Measurements from ENCODE around the gene SMPDL3B.

The SMPDL3B gene

GRCh38 chr1:27967106-27967883, 32.5 kb downstream of the SMPDL3B start:
- TF ChIP-seq CTCF (conservative IDR thresholded peaks at IDR 0.05; ENCODE audit: control insufficient read depth, insufficient read depth, low read depth, low read length) = no peak
- DNase-seq (ENCODE audit: low read depth) = no peak
- H3K4me3 ChIP-seq (ENCODE audit: control insufficient read depth, low read depth, low read length) = no peak overlapping the region

- TF ChIP-seq CTCF (conservative IDR thresholded peaks at IDR 0.05; ENCODE audit: control insufficient read depth, insufficient read depth, low read depth, low read length) = no peak
- peak; percentile 15 for DNase-seq (ENCODE audit: low read depth)
These were observed 33.2 kb downstream of the SMPDL3B start for GRCh38 chr1:27967884-27968466.

GRCh38 chr1:27968692-27969091, 33.9 kb downstream of the SMPDL3B start:
- TF ChIP-seq CTCF (conservative IDR thresholded peaks at IDR 0.05; ENCODE audit: control insufficient read depth, insufficient read depth, low read depth, low read length) = no peak
- no peak overlapping the region for H3K4me3 ChIP-seq (ENCODE audit: control insufficient read depth, low read depth, low read length)
- peak; percentile 97 for DNase-seq (ENCODE audit: low read depth)

More at GRCh38 chr1:27967884-27968466, 33.2 kb downstream of the SMPDL3B start:
- H3K4me3 ChIP-seq (ENCODE audit: control insufficient read depth, low read depth, low read length) = no peak overlapping the region

GRCh38 chr1:27970401-27970800, 35.6 kb downstream of the SMPDL3B start:
- DNase-seq (ENCODE audit: low read depth) = peak; percentile 89
- H3K4me3 ChIP-seq (ENCODE audit: control insufficient read depth, low read depth, low read length) = no peak overlapping the region
- TF ChIP-seq CTCF (conservative IDR thresholded peaks at IDR 0.05; ENCODE audit: control insufficient read depth, insufficient read depth, low read depth, low read length) = no peak

- no peak overlapping the region for H3K4me3 ChIP-seq (ENCODE audit: control insufficient read depth, low read depth, low read length)
- peak; percentile 59 for DNase-seq (ENCODE audit: low read depth)
- no peak for TF ChIP-seq CTCF (conservative IDR thresholded peaks at IDR 0.05; ENCODE audit: control insufficient read depth, insufficient read depth, low read depth, low read length)
These were observed 36.9 kb downstream of the SMPDL3B start for GRCh38 chr1:27971674-27972073.

GRCh38 chr1:27972141-27972540, 37.3 kb downstream of the SMPDL3B start:
- no peak overlapping the region for H3K4me3 ChIP-seq (ENCODE audit: control insufficient read depth, low read depth, low read length)
- DNase-seq (ENCODE audit: low read depth) = no peak
- no peak for TF ChIP-seq CTCF (conservative IDR thresholded peaks at IDR 0.05; ENCODE audit: control insufficient read depth, insufficient read depth, low read depth, low read length)
